ENCODE results near the gene GPC5.

GRCh38 chr13:91809161-91809560 is 410.7 kb downstream of the GPC5 start:
- TF ChIP-seq, protein P1, sequence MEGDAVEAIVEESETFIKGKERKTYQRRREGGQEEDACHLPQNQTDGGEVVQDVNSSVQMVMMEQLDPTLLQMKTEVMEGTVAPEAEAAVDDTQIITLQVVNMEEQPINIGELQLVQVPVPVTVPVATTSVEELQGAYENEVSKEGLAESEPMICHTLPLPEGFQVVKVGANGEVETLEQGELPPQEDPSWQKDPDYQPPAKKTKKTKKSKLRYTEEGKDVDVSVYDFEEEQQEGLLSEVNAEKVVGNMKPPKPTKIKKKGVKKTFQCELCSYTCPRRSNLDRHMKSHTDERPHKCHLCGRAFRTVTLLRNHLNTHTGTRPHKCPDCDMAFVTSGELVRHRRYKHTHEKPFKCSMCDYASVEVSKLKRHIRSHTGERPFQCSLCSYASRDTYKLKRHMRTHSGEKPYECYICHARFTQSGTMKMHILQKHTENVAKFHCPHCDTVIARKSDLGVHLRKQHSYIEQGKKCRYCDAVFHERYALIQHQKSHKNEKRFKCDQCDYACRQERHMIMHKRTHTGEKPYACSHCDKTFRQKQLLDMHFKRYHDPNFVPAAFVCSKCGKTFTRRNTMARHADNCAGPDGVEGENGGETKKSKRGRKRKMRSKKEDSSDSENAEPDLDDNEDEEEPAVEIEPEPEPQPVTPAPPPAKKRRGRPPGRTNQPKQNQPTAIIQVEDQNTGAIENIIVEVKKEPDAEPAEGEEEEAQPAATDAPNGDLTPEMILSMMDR (IDR thresholded peaks at IDR 0.05): no peak
- TF ChIP-seq EZH2 (IDR thresholded peaks at IDR 0.05): no peak
- TF ChIP-seq EZH2phosphoT487 (IDR thresholded peaks at IDR 0.05): no peak
